ENCODE data around the gene AAGAB. TPM values are rescaled to one million over a fixed set of nuclear protein-coding genes. Genes with fewer than 3 reads are reported as not detected.
"Not testable (repeated sequence)": the region's sequence is repeated elsewhere in the genome, so short reads cannot be mapped to it uniquely, and the experiment has no call there.

Gene AAGAB
- total RNA-seq, 1 donor from 2014 or later = 60.5 TPM

DNA sequence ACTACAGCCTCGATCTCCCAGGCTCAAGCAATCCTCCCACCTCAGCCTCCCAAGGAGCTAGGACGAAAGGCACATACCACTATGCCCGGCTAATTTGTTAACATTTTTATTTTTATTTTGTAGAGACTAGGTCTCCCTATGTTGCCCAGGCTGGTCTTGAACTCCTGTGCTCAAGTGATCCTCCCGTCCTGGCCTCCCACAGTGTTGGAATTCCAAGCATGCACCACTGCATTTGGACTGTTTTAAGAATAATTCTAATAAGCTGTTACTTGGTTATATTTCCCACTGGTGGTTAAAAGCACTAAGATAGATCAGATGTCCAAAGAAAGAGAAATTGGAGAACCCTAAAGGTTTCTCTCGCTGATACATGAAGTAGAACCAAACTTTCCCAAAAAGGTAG, 3.1 kb downstream of the AAGAB start:
- H3K9me3 Mint-ChIP-seq (ENCODE audit: low read depth) = peaks cover 4% of the 10 kb centered on the region
- H3K36me3 Mint-ChIP-seq (ENCODE audit: insufficient read depth) = peaks cover 8% of the 10 kb centered on the region
- no peak overlapping the region for H3K4me3 Mint-ChIP-seq (ENCODE audit: low read depth)
- peaks cover 17% of the 10 kb centered on the region for H3K4me1 Mint-ChIP-seq (ENCODE audit: low read depth)
- TF ChIP-seq CTCF (IDR thresholded peaks at IDR 0.05; ENCODE audit: unreplicated experiment) = no peak
- no peak for DNase-seq (ENCODE audit: low spot score, unreplicated experiment)
- no peak overlapping the region for H3K27ac Mint-ChIP-seq
- no peaks in the 10 kb centered on the region for H3K27me3 Mint-ChIP-seq

DNA sequence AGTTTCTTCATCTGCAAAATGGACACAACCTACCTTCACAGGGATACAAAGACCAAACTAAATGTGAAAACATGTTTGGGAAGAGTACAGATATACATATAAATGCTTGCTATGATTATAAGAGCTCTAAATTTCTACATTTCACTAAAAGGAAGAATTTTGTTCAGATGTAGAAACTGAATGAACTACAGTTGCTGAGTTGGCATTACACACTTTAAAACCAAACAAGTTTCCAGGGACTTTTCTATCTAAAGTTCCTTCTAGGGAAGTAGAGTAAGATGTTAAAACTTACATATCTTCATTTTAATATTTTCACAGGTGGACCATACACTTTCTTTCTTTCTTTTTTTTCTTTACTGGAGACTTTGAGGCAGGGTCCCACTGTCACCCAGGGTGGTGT, 4.6 kb downstream of the AAGAB start:
- Mint-ChIP-seq H3K4me1 (ENCODE audit: low read depth) (peaks cover 8% of the 10 kb centered on the region), H3K4me3 (ENCODE audit: low read depth) (no peak overlapping the region), H3K9me3 (ENCODE audit: low read depth) (peaks cover 4% of the 10 kb centered on the region), H3K36me3 (ENCODE audit: insufficient read depth) (peaks cover 15% of the 10 kb centered on the region), H3K27me3 (no peaks in the 10 kb centered on the region), H3K27ac (no peak overlapping the region)
- no peak for DNase-seq (ENCODE audit: low spot score, unreplicated experiment)
- TF ChIP-seq CTCF (IDR thresholded peaks at IDR 0.05; ENCODE audit: unreplicated experiment) = no peak

GRCh38 chr15:67248011-67248505, 6.4 kb downstream of the AAGAB start:
- no peak for DNase-seq (ENCODE audit: low spot score, unreplicated experiment)
- Mint-ChIP-seq H3K27ac (no peak overlapping the region), H3K4me3 (ENCODE audit: low read depth) (no peak overlapping the region), H3K27me3 (no peaks in the 10 kb centered on the region), H3K4me1 (ENCODE audit: low read depth) (peaks cover 1% of the 10 kb centered on the region), H3K36me3 (ENCODE audit: insufficient read depth) (peaks cover 15% of the 10 kb centered on the region), H3K9me3 (ENCODE audit: low read depth) (peaks cover 4% of the 10 kb centered on the region)
- TF ChIP-seq CTCF (IDR thresholded peaks at IDR 0.05; ENCODE audit: unreplicated experiment) = no peak

GRCh38 chr15:67246606-67247005, 7.9 kb downstream of the AAGAB start:
- H3K4me1 Mint-ChIP-seq (ENCODE audit: low read depth); H3K27ac Mint-ChIP-seq; H3K27me3 Mint-ChIP-seq; H3K9me3 Mint-ChIP-seq (ENCODE audit: low read depth); DNase-seq (ENCODE audit: low spot score, unreplicated experiment); H3K4me3 Mint-ChIP-seq (ENCODE audit: low read depth): not testable (repeated sequence)
- H3K36me3 Mint-ChIP-seq (ENCODE audit: insufficient read depth) = peaks cover 15% of the 10 kb centered on the region

DNA sequence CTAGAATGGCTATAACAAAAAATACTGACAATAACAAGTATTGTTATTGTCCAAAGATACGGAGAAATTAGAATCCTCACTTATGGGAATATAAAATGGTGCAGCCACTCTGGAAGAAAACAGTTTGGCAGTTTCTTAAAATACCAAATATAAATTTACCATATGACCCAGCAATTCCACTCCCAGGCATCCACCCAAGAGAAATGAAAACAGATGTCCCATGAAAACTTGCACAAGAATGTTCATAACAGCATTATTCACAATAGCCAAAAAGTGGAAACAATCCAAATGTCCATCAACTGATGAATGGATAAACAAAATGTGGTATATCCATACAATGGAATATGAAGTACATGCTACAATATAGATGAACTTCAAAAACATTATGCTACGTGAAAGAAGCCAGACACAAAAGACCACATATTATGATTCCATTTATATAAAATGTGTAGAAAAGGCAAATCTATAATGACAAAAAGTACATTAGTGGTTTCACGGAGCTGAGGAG, 9.4 kb downstream of the AAGAB start:
- Mint-ChIP-seq H3K27ac (no peak overlapping the region), H3K36me3 (ENCODE audit: insufficient read depth) (peaks cover 15% of the 10 kb centered on the region), H3K4me1 (ENCODE audit: low read depth) (peaks cover 14% of the 10 kb centered on the region), H3K27me3 (no peaks in the 10 kb centered on the region), H3K9me3 (ENCODE audit: low read depth) (peaks cover 4% of the 10 kb centered on the region), H3K4me3 (ENCODE audit: low read depth) (no peak overlapping the region)
- DNase-seq (ENCODE audit: low spot score, unreplicated experiment) = no peak
- no peak for TF ChIP-seq CTCF (IDR thresholded peaks at IDR 0.05; ENCODE audit: unreplicated experiment)

DNA sequence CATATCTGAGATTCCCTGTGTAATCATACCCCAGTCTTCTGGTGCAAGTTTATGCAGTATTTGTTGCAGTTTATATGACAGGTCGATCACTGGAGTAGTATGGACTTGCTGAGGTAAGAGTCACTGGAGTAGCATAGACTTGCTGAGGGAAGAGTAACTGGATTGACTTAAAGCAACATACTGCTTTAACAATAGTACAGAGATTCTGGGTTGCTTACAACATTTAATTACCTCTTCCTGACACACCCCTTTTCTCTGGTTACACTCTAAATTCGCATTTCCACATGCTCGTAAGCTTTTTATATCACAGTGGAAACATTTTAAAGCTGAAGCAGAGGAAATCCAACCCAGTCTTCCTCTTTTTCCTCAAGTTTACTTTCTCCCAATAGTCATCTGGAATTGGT, 11.8 kb downstream of the AAGAB start:
- Mint-ChIP-seq H3K27ac (no peak overlapping the region), H3K36me3 (ENCODE audit: insufficient read depth) (peaks cover 15% of the 10 kb centered on the region), H3K4me3 (ENCODE audit: low read depth) (no peak overlapping the region), H3K4me1 (ENCODE audit: low read depth) (peaks cover 14% of the 10 kb centered on the region), H3K27me3 (no peaks in the 10 kb centered on the region), H3K9me3 (ENCODE audit: low read depth) (peaks cover 4% of the 10 kb centered on the region)
- TF ChIP-seq CTCF (IDR thresholded peaks at IDR 0.05; ENCODE audit: unreplicated experiment) = no peak
- no peak for DNase-seq (ENCODE audit: low spot score, unreplicated experiment)
